ENCODE results near the gene NADK2. TPM values are rescaled to one million over a fixed set of nuclear protein-coding genes. Genes with fewer than 3 reads are reported as not detected.

NADK2 gene
- polyA plus RNA-seq, 1 of the 3 experiments (the other 2 are of a cell fraction): 7.6 TPM

GRCh38 chr5:36270175-36270574 is 28.4 kb upstream of the NADK2 start:
- Histone ChIP-seq H3K79me2 (ENCODE audit: insufficient read depth) (no peaks in the 10 kb centered on the region), H3K4me2 (no peak overlapping the region), H3F3A (replicated peaks; ENCODE audit: insufficient read depth) (no peaks in the 10 kb centered on the region), H3K4me3 (ENCODE audit: low read depth in 2 of 2, low read length in 1 of 2) (no peak overlapping the region), H3K27ac (ENCODE audit: low read depth in 2 of 2, low read length in 1 of 2) (no peak overlapping the region), H3K4me1 (ENCODE audit: control insufficient read depth in 1 of 2, insufficient read depth in 2 of 2, low read depth in 1 of 2, low read length in 1 of 2) (no peaks in the 10 kb centered on the region), H3K36me3 (replicated peaks in 1 of 2; ENCODE audit: control insufficient read depth in 1 of 2, insufficient read depth in 2 of 2, low read length in 1 of 2) (no peaks in the 10 kb centered on the region), H4K20me1 (ENCODE audit: insufficient read depth) (no peaks in the 10 kb centered on the region), H3K27me3 (ENCODE audit: insufficient read depth) (no peaks in the 10 kb centered on the region), H3K9me2 (no peaks in the 10 kb centered on the region), H3K9me3 (no peaks in the 10 kb centered on the region), H2AFZ (ENCODE audit: low read depth) (no peak overlapping the region), H3K9ac (no peak overlapping the region)
- POLR2A ChIA-PET: no interaction called here
- TF ChIP-seq CTCF (IDR thresholded peaks at IDR 0.05) (no peak), EP300 (IDR thresholded peaks at IDR 0.05; ENCODE audit: borderline replicate concordance in 1 of 2, low read depth in 1 of 2, low read length in 1 of 2) (no peak), TCF12 (IDR thresholded peaks at IDR 0.05) (no peak), RXRA (IDR thresholded peaks at IDR 0.05; ENCODE audit: borderline replicate concordance, low read depth) (no peak), FOXM1 (IDR thresholded peaks at IDR 0.05; ENCODE audit: low read depth) (no peak), SMC3 (IDR thresholded peaks at IDR 0.05; ENCODE audit: low read depth, low read length) (no peak), RFX5 (IDR thresholded peaks at IDR 0.05; ENCODE audit: low read length) (no peak), ZBTB33 (IDR thresholded peaks at IDR 0.05; ENCODE audit: borderline replicate concordance, low read depth) (no peak), RCOR1 (IDR thresholded peaks at IDR 0.05; ENCODE audit: low read length) (no peak), FOXJ3 (CRISPR knock-in tag; IDR thresholded peaks at IDR 0.05) (no peak), ELF1 (IDR thresholded peaks at IDR 0.05) (no peak), REST (IDR thresholded peaks at IDR 0.05; ENCODE audit: low read depth, low read length) (no peak), NRF1 (IDR thresholded peaks at IDR 0.05; ENCODE audit: low read depth, low read length) (no peak), TEAD4 (IDR thresholded peaks at IDR 0.05; ENCODE audit: borderline replicate concordance, insufficient read depth) (no peak), EZH2phosphoT487 (IDR thresholded peaks at IDR 0.05; ENCODE audit: borderline replicate concordance, low read depth) (no peak), GABPA (IDR thresholded peaks at IDR 0.05; ENCODE audit: low read depth) (no peak), GATA2 (CRISPR knock-in tag; IDR thresholded peaks at IDR 0.05) (no peak)
- TF ChIP-seq, protein P1, sequence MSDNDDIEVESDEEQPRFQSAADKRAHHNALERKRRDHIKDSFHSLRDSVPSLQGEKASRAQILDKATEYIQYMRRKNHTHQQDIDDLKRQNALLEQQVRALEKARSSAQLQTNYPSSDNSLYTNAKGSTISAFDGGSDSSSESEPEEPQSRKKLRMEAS (IDR thresholded peaks at IDR 0.05; ENCODE audit: low read depth): no peak
- CTCF ChIA-PET: no interaction called here
- 29% methylated on average over 3 of the region's 3 CpGs for WGBS (ENCODE audit: low lambda C conversion rate)
- no peak for DNase-seq
